Ecto neural progenitor cell (in vitro differentiated cells): ENCODE measurements around the gene API5.
"Not testable (repeated sequence)": the region's sequence is repeated elsewhere in the genome, so short reads cannot be mapped to it uniquely, and the experiment has no call there.

Experiments used
- DNase-seq: peaks from one replicate; pipeline ENCODE4 v3.0.0-alpha.2; 2018; ENCODE audit warnings: low spot score

Gene API5

GRCh38 chr11:43311791-43312607, at the start of gene API5:
API5 (plus strand) TSS chr11:43311996; CDS start chr11:43312128, 132 bp downstream.
- DNase-seq = peak; percentile 94

GRCh38 chr11:43267856-43268580, 43.8 kb upstream of the API5 start:
- DNase-seq = no peak

GRCh38 chr11:43268786-43269185, 43.0 kb upstream of the API5 start:
- no peak for DNase-seq

GRCh38 chr11:43269254-43269918, 42.4 kb upstream of the API5 start:
- no peak for DNase-seq

GRCh38 chr11:43270468-43270867, 41.3 kb upstream of the API5 start:
- DNase-seq = no peak

GRCh38 chr11:43278193-43278956, 33.4 kb upstream of the API5 start:
- peak; percentile 54 for DNase-seq

GRCh38 chr11:43282607-43283440, 29.0 kb upstream of the API5 start:
- peak; percentile 72 for DNase-seq

GRCh38 chr11:43285826-43286225, 26.0 kb upstream of the API5 start:
- peak; percentile 6 for DNase-seq

- no peak for DNase-seq
Measured at GRCh38 chr11:43289368-43289767, 22.4 kb upstream of the API5 start.

GRCh38 chr11:43298397-43298796, 13.4 kb upstream of the API5 start:
- DNase-seq = no peak

- no peak for DNase-seq
Measured at GRCh38 chr11:43315966-43316365, 4.2 kb downstream of the API5 start.

- no peak for DNase-seq
Measured at GRCh38 chr11:43316451-43316850, 4.7 kb downstream of the API5 start.

GRCh38 chr11:43327987-43328386, 16.2 kb downstream of the API5 start:
- no peak for DNase-seq

- DNase-seq = no peak
Measured at GRCh38 chr11:43328482-43328881, 16.7 kb downstream of the API5 start.

GRCh38 chr11:43341159-43341558, 29.4 kb downstream of the API5 start:
- DNase-seq = no peak

GRCh38 chr11:43351426-43351825, 39.6 kb downstream of the API5 start:
- DNase-seq = not testable (repeated sequence)

- DNase-seq = no peak
Measured at GRCh38 chr11:43354311-43354710, 42.5 kb downstream of the API5 start.

GRCh38 chr11:43356336-43356735, 44.5 kb downstream of the API5 start:
- no peak for DNase-seq

- DNase-seq = no peak
Measured at GRCh38 chr11:43358279-43358800, 46.5 kb downstream of the API5 start.

GRCh38 chr11:43358801-43359421, 47.1 kb downstream of the API5 start, which contains the start of gene TTC17:
TTC17 (plus strand) TSS chr11:43358920; CDS start chr11:43358955, 35 bp downstream.
- peak; percentile 96 for DNase-seq
